ENCODE results near the gene PDZRN3. TPM values are rescaled to one million over a fixed set of nuclear protein-coding genes. Genes with fewer than 3 reads are reported as not detected.

PDZRN3 gene
- total RNA-seq, 2 experiments from 2014 or later = not detected

- CTCF ChIA-PET = no interaction called here
- POLR2A ChIA-PET = no interaction called here
Measured at GRCh38 chr3:73499787-73500186, 125.0 kb downstream of the PDZRN3 start.

GRCh38 chr3:73498764-73499622 lies 125.7 kb downstream of the PDZRN3 start:
- POLR2A ChIA-PET = no interaction called here
- CTCF ChIA-PET = no interaction called here

GRCh38 chr3:73497646-73498406 lies 126.9 kb downstream of the PDZRN3 start:
- ChIA-PET CTCF (no interaction called here), POLR2A (no interaction called here)

GRCh38 chr3:73493543-73494308 lies 131.0 kb downstream of the PDZRN3 start:
- CTCF ChIA-PET = no interaction called here
- POLR2A ChIA-PET = no interaction called here

- ChIA-PET CTCF (no interaction called here), POLR2A (no interaction called here)
Measured at GRCh38 chr3:73492186-73492585, 132.6 kb downstream of the PDZRN3 start.

- ChIA-PET POLR2A (no interaction called here), CTCF (no interaction called here)
Measured at GRCh38 chr3:73491287-73491662, 133.5 kb downstream of the PDZRN3 start.

- ChIA-PET CTCF (no interaction called here), POLR2A (no interaction called here)
Measured at GRCh38 chr3:73490453-73491286, 134.1 kb downstream of the PDZRN3 start.

- ChIA-PET CTCF (no interaction called here), POLR2A (no interaction called here)
Measured at GRCh38 chr3:73485877-73486330, 138.8 kb downstream of the PDZRN3 start.

- CTCF ChIA-PET = no interaction called here
- POLR2A ChIA-PET = no interaction called here
Measured at GRCh38 chr3:73484656-73485248, 140.0 kb downstream of the PDZRN3 start.

- CTCF ChIA-PET = no interaction called here
Measured at GRCh38 chr3:73481888-73482287, 142.9 kb downstream of the PDZRN3 start.

GRCh38 chr3:73480187-73480672 lies 144.5 kb downstream of the PDZRN3 start:
- POLR2A ChIA-PET = no interaction called here
- CTCF ChIA-PET = no interaction called here

More at GRCh38 chr3:73481888-73482287, 142.9 kb downstream of the PDZRN3 start:
- POLR2A ChIA-PET = no interaction called here

GRCh38 chr3:73479325-73479724 lies 145.4 kb downstream of the PDZRN3 start:
- CTCF ChIA-PET = no interaction called here
- POLR2A ChIA-PET = no interaction called here

- ChIA-PET CTCF (no interaction called here), POLR2A (no interaction called here)
Measured at GRCh38 chr3:73478858-73479257, 145.9 kb downstream of the PDZRN3 start.

- CTCF ChIA-PET = no interaction called here
- POLR2A ChIA-PET = no interaction called here
Measured at GRCh38 chr3:73475717-73476116, 149.0 kb downstream of the PDZRN3 start.

GRCh38 chr3:73475175-73475574 lies 149.6 kb downstream of the PDZRN3 start:
- POLR2A ChIA-PET = no interaction called here
- CTCF ChIA-PET = no interaction called here

GRCh38 chr3:73474619-73475018 lies 150.1 kb downstream of the PDZRN3 start:
- ChIA-PET POLR2A (no interaction called here), CTCF (no interaction called here)

- CTCF ChIA-PET = no interaction called here
- POLR2A ChIA-PET = no interaction called here
Measured at GRCh38 chr3:73473898-73474416, 150.8 kb downstream of the PDZRN3 start.

- ChIA-PET POLR2A (no interaction called here), CTCF (no interaction called here)
Measured at GRCh38 chr3:73473181-73473897, 151.4 kb downstream of the PDZRN3 start.
